Stimulated activated CD4-positive, alpha-beta T cell treated with anti-CD3 and anti-CD28 coated beads, Interleukin-15, amount 100 ng/mL, for 1 hour (primary cell): ENCODE data around the gene GRK5.

ENCODE experiments used
- DNase-seq, 2 donors: peaks; one replicate each; pipeline ENCODE4 v3.0.0-alpha.2; 2020; ENCODE audit warnings: low read depth in 1 of 2, low spot score in 1 of 2

GRK5 gene

DNA sequence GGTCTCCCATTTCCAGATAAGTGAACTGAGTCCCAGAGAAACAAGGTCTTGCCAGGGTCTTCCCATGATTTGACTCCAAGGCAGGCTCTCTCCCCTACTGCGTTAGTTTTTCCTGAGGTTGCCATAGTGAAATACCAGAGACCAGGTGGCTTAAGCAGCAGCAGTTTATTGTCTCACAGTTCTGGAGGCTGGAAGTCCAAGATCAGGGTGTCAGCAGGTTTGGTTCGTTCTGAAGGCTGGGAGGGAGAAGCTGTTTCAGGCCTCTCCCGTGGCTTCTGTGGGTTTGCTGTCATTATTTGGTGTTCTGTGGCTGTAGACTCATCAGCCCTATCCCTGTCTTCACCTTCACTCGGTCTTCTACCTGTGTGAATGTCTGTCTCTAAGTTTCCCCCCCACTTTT, 129.9 kb downstream of the GRK5 start:
- no peak for DNase-seq

DNA sequence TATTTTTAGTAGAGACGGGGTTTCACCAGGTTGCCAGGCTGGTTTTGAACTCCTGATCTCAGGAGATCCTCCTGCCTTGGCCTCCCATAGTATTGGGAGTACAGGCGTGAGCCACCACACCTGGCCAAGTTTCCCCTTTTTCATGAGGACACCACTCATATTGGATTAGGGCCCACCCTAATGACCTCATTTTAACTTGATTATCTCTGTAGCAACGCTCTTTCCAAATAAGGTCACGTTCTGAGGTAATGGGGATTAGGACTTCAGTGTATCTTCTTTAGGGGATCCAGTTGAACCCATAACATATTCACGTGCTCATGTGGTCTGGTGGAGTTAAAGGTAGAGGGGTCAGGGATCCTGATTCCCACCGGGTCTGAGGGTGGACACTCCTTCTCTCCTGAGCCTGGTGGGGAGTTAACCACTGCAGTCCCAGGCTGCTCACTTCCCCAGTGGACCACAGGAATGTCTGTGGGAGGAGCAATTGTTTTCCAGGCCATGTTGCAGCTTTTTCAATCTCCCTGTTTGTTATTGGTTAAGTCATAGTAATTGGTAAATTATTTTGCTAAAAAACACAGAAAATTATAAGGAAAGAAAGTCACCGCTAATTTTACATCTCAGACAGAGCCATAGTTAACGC, 130.5 kb downstream of the GRK5 start:
- no peak for DNase-seq

DNA sequence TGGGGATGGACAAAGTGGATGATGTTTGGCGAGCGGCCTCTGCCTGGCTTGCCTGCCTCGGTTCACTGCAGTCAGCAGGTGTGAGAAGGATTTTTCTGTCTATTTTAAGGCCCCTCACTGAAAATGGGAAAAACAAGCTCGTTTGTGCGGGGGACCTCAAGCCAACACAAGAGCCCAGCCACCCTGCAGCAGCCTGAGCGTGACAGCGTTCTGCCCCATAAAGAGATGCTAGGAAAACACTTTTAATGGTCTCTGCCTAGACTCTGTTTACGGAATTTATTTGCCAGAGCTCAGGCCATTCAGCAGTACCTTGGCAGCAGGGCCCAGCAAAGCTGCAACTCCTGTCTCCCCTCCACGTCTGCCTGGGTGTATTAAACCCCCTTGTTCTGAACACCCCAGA, 131.7 kb downstream of the GRK5 start:
- DNase-seq: no peak

DNA sequence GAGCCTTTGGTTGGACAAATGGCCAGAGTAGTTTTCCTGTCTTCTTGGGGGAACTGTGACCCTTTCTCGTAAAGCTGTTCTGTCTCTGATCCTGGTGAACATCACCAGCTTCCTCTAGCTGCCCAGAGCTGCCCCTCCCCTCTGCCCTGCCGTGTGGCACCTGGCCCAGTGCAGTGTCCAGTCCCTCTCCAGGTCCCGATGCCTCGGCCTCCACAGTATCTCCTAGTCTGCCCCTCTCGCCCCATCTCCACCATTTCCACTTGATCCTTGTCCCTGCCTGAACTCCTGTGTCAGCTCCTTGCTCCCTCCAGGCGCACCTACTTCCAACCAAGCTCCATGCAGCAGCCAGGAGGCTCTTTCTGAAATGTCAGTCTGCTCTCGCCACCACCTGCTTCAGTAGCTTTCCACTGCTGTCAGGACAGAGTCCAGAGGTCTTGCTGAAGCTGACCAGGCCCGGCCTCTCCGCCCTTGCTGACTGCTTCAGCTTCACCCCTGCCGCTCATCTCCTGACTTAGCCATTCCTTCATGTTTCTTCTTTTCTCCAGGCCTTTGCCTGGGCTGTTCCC, 133.6 kb downstream of the GRK5 start:
- DNase-seq: no peak

DNA sequence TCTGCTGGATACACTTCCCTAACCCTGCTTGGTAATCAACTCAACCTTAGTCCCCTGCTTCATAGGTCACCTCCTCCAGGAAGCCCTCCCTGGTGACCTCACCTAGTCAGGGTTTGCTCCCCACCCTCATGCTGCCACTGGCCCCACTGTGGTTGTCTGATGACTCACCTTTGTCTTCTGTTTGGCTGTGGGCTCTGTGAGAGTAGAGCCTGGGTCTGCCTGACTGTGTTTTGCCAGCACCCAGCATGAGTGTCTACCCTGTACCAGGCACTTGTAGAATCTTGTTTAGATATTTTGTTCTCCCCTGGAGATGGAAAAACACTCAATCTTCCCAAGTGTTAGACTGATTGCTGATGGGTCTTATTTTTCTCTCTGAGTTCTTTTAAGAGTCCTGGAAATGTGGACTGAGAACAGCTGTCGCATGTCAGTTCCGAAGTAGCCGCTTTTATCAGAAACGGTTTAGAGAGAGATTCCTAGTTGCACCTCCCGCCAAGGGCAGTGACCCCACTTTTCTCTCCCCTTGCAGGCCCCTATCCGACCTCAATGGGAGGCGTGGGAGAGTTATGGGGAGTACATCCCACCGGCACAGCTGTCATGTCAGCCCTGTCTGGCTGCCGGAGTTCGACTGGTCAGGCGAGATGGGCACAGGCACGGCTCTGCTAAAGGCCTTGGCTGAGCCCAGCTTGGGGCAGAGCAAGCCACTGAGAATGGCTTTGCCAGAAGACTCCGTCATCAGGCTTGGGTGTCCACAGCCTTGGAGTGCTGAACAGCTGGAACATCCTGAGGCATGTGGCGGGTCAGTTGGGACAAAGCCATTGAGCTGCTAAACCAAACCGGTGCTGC, 134.3 kb downstream of the GRK5 start:
- peak in 1 of 2 donors; percentile 14 for DNase-seq

GRCh38 chr10:119342335-119342734, 135.0 kb downstream of the GRK5 start:
- DNase-seq: no peak

DNA sequence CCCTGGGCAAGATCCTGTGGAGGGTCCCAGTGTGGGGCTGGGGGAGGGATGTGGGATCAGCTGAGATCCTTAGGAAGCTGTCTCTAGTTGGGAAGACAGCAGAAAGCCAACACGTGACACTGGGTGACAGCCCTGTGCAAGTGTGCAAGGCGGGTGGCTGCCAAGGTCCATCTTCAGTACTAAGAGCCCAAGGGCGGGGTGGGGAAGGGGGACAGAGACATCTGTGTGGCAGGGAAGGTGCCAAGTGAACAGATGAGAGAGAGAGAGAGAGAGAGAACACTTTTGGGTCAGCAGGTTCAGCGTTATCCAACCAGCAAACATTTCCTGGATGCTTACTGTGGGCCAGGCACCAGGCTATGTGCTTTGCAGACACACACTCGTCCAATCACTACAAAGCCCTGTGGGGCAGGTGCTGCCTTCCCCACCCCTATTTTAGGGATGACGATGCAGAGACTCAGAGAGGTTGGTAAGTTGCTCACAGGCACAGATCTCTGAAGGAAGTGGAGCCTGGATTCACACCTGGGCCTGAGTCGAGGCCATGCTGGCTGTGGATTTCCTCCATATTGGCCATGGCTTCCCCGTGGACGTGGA, 135.7 kb downstream of the GRK5 start:
- DNase-seq: no peak

DNA sequence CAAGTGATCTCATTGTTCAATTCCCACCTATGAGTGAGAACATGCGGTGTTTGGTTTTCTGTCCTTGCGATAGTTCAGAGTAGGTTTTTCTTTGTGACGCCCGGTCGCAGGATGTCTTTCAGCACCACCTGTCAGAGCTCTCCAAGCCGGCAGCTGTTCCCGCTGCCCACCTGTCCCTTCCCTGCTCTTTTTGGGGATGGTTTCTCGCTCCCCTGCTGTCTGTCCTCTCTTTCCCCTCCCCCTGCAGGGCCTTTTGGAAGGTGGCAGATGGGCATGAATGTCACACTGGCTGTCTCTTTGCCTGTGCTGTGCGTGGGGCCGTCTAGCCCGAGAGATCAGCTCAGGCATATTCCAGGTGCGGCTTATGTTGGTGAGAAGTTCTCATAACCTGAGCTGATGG, 137.0 kb downstream of the GRK5 start:
- no peak for DNase-seq

GRCh38 chr10:119346095-119346832, 138.9 kb downstream of the GRK5 start:
- no peak for DNase-seq

DNA sequence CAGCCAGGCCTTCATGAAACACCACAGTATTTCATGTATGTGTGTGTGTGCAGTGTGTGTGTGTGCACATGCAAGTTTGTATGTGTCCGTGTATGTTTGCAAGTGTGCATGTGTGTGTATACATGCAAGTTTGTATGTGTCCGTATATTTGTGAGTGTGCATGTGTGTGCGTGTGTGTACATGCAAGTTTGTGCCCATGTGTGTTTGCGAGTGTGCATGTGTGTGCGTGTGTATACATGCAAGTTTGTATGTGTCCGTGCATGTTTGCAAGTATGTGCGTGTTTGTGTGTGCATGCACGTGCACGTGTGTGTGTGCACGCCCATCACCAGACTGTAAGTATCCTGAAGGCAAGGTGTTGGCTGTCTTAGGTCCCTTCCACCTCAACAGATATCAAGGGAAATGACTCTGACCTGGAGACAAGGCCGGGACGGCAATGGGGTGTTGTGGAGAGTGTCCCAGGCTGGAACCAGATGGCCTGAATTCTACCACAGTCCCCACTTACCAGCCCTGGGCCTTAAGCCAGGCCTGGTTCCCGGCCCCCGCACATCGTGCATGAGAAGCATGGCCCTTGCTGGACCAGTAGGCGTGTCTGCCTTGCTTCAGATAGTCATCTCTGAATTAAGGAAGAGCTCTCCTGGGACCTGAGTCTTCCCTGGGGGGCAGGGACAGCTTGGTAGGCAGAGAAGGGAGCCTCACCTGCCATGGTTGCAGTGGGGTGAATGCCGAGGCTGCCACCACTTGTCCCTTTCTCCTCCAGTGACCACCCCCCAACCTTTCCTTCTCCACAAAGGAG, 140.0 kb downstream of the GRK5 start:
- no peak for DNase-seq

DNA sequence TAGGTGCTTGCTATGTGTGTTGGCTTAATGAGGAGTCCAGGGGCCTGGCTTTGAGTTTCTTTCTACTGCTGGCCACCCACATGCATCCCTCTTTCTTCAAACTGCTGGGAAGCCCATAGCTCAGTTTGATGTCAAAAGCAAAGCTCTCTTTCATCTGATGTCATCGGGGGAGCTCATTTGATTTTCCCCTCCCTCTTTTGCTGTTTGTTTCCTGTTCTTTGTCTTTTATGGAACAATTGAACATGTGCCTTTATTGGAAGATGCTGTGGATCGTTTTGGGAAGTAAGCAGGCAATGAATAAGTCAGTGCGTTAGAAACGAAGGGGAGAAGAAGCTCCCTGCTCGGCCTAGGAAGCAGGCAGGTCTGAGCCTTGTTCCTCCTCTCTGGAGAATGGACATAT, 140.7 kb downstream of the GRK5 start:
- DNase-seq: no peak

GRCh38 chr10:119348516-119349240, 141.3 kb downstream of the GRK5 start:
- no peak for DNase-seq

DNA sequence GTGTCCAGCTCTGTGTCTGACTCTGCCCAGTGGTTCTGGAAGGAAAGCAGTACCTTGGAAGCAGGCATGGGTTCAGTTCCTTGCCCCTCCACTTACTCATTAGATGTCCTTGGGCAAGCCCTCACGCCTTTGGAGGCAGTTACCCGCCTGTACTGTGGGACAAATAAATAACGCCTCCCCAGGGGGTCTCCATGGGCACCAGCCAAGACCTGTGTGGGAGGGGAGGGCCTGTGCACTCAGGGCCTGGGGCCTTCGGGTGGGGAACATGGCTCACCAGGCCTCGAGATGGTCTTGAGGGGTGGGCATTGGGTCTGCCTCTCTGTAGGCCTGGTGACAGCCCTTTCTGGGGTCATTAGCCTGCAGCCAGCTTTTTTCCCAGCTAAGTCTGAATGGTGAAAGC, 142.0 kb downstream of the GRK5 start:
- no peak for DNase-seq

DNA sequence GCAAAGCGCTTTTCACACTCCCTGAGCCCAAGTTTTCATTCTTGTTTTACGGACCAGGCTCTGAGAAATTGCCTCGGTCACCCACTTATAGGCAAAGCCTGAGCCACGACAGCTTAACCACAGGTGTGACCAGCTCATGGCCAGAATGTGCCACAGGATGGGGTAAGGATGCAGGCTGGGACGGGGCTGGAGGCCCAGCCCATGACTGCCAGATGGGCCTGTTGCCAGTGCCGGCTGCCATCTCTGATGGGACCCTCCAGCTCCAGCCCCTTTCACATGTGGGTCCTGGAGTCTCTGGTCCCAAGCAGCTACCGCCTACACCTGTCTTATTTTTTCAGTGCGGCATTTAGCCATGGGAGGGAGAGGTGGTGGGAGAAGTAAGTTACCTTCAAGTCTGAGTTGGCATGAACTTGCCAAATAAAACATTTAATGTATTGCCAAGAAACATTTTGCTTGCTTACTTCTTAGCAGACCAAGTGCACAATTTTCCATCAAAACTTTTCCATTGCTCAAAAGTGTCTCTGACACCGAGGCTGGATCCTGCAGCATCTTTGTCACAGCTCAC, 142.6 kb downstream of the GRK5 start:
- DNase-seq: no peak

GRCh38 chr10:119350502-119351097, 143.2 kb downstream of the GRK5 start:
- DNase-seq: no peak

GRCh38 chr10:119351189-119351588, 143.8 kb downstream of the GRK5 start:
- no peak for DNase-seq

- no peak for DNase-seq
Measured at GRCh38 chr10:119352042-119352441, 144.7 kb downstream of the GRK5 start.

GRCh38 chr10:119352807-119353206, 145.4 kb downstream of the GRK5 start:
- no peak for DNase-seq

- DNase-seq: no peak
Measured at GRCh38 chr10:119353421-119353820, 146.1 kb downstream of the GRK5 start.
